Neuronal stem cell (in vitro differentiated cells): ENCODE measurements around the gene HNF1B.
A peak's percentile ranks its signal among the peaks of the same experiment; 100 is the strongest.

Source experiments
- DNase-seq: peaks from one replicate; pipeline ENCODE4 v3.0.0-alpha.2; 2013; ENCODE audit warnings: low spot score
- H2AFZ ChIP-seq: one replicate; pipeline ENCODE4 v1.6.1; 2013; ENCODE audit warnings: mild to moderate bottlenecking, low read length, inconsistent platforms
- H2AK5ac ChIP-seq: 2 replicates; pipeline ENCODE4 v1.6.1; 2013; ENCODE audit warnings: low read depth, mild to moderate bottlenecking, inconsistent platforms, low read length, moderate library complexity, mixed read lengths
- H2BK120ac ChIP-seq: 2 replicates; pipeline ENCODE4 v1.6.1; 2013; ENCODE audit warnings: low read depth, mild to moderate bottlenecking, inconsistent platforms, low read length, moderate library complexity, mixed read lengths
- H2BK12ac ChIP-seq: one replicate; pipeline ENCODE4 v1.6.1; 2013; ENCODE audit warnings: low read length, inconsistent platforms
- H2BK15ac ChIP-seq: 2 replicates; pipeline ENCODE4 v1.6.1; 2013; ENCODE audit warnings: mild to moderate bottlenecking, low read length, inconsistent platforms, mixed read lengths
- H2BK5ac ChIP-seq: one replicate; pipeline ENCODE4 v1.6.1; 2013; ENCODE audit warnings: inconsistent platforms, mild to moderate bottlenecking, low read length, moderate library complexity
- H3K14ac ChIP-seq: one replicate; pipeline ENCODE4 v1.6.1; 2013; ENCODE audit warnings: low read length, inconsistent platforms
- H3K18ac ChIP-seq: 2 replicates; pipeline ENCODE4 v1.6.1; 2013; ENCODE audit warnings: low read length, inconsistent platforms
- H3K23ac ChIP-seq: 2 replicates; pipeline ENCODE4 v1.6.1; 2013; ENCODE audit warnings: low read depth, mild to moderate bottlenecking, mixed read lengths, low read length, inconsistent platforms; ENCODE audit not compliant: poor library complexity
- H3K27ac ChIP-seq: replicated peaks from 3 replicates; pipeline ENCODE4 v1.5.1; 2013; ENCODE audit warnings: low read length, inconsistent platforms
- H3K27me3 ChIP-seq, 3 experiments: 2 replicates each; pipeline ENCODE4 v1.6.1; 2013; ENCODE audit warnings: low read length in 3 of 3, mild to moderate bottlenecking in 2 of 3, inconsistent platforms in 1 of 3, low read depth in 1 of 3, mixed read lengths in 1 of 3, moderate library complexity in 1 of 3; ENCODE audit not compliant: control insufficient read depth in 3 of 3, insufficient read depth in 3 of 3
- H3K36me3 ChIP-seq, 2 donors: replicated peaks in 1 of 2; 2 replicates each; pipeline ENCODE4 v1.6.1; 2013; ENCODE audit warnings: low read length in 2 of 2; ENCODE audit not compliant: control insufficient read depth in 2 of 2, insufficient read depth in 2 of 2
- H3K4ac ChIP-seq: 2 replicates; pipeline ENCODE4 v1.6.1; 2013; ENCODE audit warnings: inconsistent platforms, mild to moderate bottlenecking, low read length, moderate library complexity
- H3K4me1 ChIP-seq, 2 donors: 1 replicate in 1 of 2; 2 replicates in 1 of 2; pipeline ENCODE4 v1.6.1; 2013; ENCODE audit warnings: low read length in 2 of 2, low read depth in 1 of 2; ENCODE audit not compliant: control insufficient read depth in 2 of 2, insufficient read depth in 1 of 2
- H3K4me2 ChIP-seq: one replicate; pipeline ENCODE4 v1.6.1; 2013; ENCODE audit warnings: mild to moderate bottlenecking, low read length, inconsistent platforms; ENCODE audit not compliant: insufficient read depth, poor library complexity, severe bottlenecking
- H3K4me3 ChIP-seq, 2 donors: 2 replicates each; pipeline ENCODE4 v1.5.1; 2013; ENCODE audit warnings: low read length in 2 of 2, mild to moderate bottlenecking in 2 of 2, inconsistent platforms in 1 of 2, moderate library complexity in 1 of 2
- H3K79me1 ChIP-seq: one replicate; pipeline ENCODE4 v1.6.1; 2013; ENCODE audit warnings: low read depth, mild to moderate bottlenecking, inconsistent platforms, low read length, moderate library complexity
- H3K9ac ChIP-seq: one replicate; pipeline ENCODE4 v1.6.1; 2013; ENCODE audit warnings: mild to moderate bottlenecking, low read depth, low read length, inconsistent platforms; ENCODE audit not compliant: poor library complexity
- H3K9me3 ChIP-seq, 2 donors: replicated peaks in 1 of 2; 2 replicates each; pipeline versions ENCODE3 to v1.6.1; 2013; ENCODE audit warnings: low read length in 2 of 2, mild to moderate bottlenecking in 2 of 2, inconsistent platforms in 1 of 2, low read depth in 1 of 2, mixed read lengths in 1 of 2, moderate library complexity in 1 of 2; ENCODE audit not compliant: control insufficient read depth in 2 of 2, insufficient read depth in 1 of 2
- H4K8ac ChIP-seq: one replicate; pipeline ENCODE4 v1.6.1; 2013; ENCODE audit warnings: low read depth, mild to moderate bottlenecking, inconsistent platforms, low read length, moderate library complexity
- H4K91ac ChIP-seq: one replicate; pipeline ENCODE4 v1.6.1; 2013; ENCODE audit warnings: low read length, low read depth, mild to moderate bottlenecking, inconsistent platforms; ENCODE audit not compliant: poor library complexity
- WGBS, 2 donors: extraction: QIAGEN DNeasy Blood & Tissue Kit; methylation state at CpG; one replicate each; pipeline ENCODE4 v1.1.7; 2013; ENCODE audit warnings: missing lambda C conversion rate in 2 of 2, mixed read lengths in 1 of 2; ENCODE audit not compliant: insufficient read length in 2 of 2, insufficient replicate concordance in 1 of 2; ENCODE audit errors: extremely low coverage in 2 of 2; 5-methylcytosine and 5-hydroxymethylcytosine counted together

Gene HNF1B

GRCh38 chr17:37700881-37701280, 44.0 kb downstream of the HNF1B start:
- H2BK120ac ChIP-seq = no peak overlapping the region
- no peak overlapping the region for H2AFZ ChIP-seq
- no peak overlapping the region for H3K27ac ChIP-seq

GRCh38 chr17:37699285-37699973, 45.4 kb downstream of the HNF1B start:
- H3K14ac ChIP-seq = no peak overlapping the region

More at GRCh38 chr17:37700881-37701280, 44.0 kb downstream of the HNF1B start:
- peaks cover 0 to 7% (median 0%) of the 10 kb centered on the region in 3 experiments for H3K27me3 ChIP-seq
- no peaks in the 10 kb centered on the region for H3K9me3 ChIP-seq
- H3K79me1 ChIP-seq = no peaks in the 10 kb centered on the region
- H3K14ac ChIP-seq = no peak overlapping the region
- no CpG with 5 or more reads among the region's 6 CpGs for WGBS, 2 donors
- H3K4ac ChIP-seq = no peak overlapping the region
- H2BK12ac ChIP-seq = no peak overlapping the region
- no peak overlapping the region for H2BK15ac ChIP-seq
- no peak overlapping the region for H3K18ac ChIP-seq
- no peak overlapping the region for H2AK5ac ChIP-seq
- no peak overlapping the region for H4K8ac ChIP-seq
- DNase-seq = no peak
- no peak overlapping the region for H3K4me2 ChIP-seq
- no peak overlapping the region for H2BK5ac ChIP-seq
- no peaks in the 10 kb centered on the region for H3K36me3 ChIP-seq
- H3K23ac ChIP-seq = no peak overlapping the region
- H4K91ac ChIP-seq = no peak overlapping the region
- no peak overlapping the region for H3K4me3 ChIP-seq
- peaks cover 0 to 4% of the 10 kb centered on the region in 2 donors for H3K4me1 ChIP-seq
- H3K9ac ChIP-seq = no peak overlapping the region

GRCh38 chr17:37698911-37699255, 46.0 kb downstream of the HNF1B start:
- H3K36me3 ChIP-seq = no peaks in the 10 kb centered on the region
- no CpG with 5 or more reads among the region's 4 CpGs for whole genome bisulfite sequencing, 2 donors
- no peak overlapping the region for H3K27ac ChIP-seq
- H3K4ac ChIP-seq = no peak overlapping the region
- no peak overlapping the region for H3K4me2 ChIP-seq
- H3K27me3 ChIP-seq = peaks cover 0 to 4% (median 0%) of the 10 kb centered on the region in 3 experiments
- H2BK5ac ChIP-seq = no peak overlapping the region
- H3K4me3 ChIP-seq = no peak overlapping the region
- no peak overlapping the region for H4K8ac ChIP-seq
- H2AFZ ChIP-seq = no peak overlapping the region
- H3K23ac ChIP-seq = no peak overlapping the region
- no peaks in the 10 kb centered on the region for H3K9me3 ChIP-seq
- H2BK12ac ChIP-seq = no peak overlapping the region
- no peak overlapping the region for H2BK120ac ChIP-seq
- no peak for DNase-seq
- no peak overlapping the region for H3K18ac ChIP-seq
- H2AK5ac ChIP-seq = no peak overlapping the region
- H3K14ac ChIP-seq = no peak overlapping the region
- no peaks in the 10 kb centered on the region for H3K79me1 ChIP-seq
- H4K91ac ChIP-seq = no peak overlapping the region
- no peak overlapping the region for H2BK15ac ChIP-seq
- no peak overlapping the region for H3K9ac ChIP-seq
- H3K4me1 ChIP-seq = peaks cover 0 to 4% of the 10 kb centered on the region in 2 donors

More at GRCh38 chr17:37699285-37699973, 45.4 kb downstream of the HNF1B start:
- Histone ChIP-seq H3K27ac (no peak overlapping the region), H2BK12ac (no peak overlapping the region), H3K23ac (no peak overlapping the region), H2AK5ac (no peak overlapping the region), H3K18ac (peak overlapping the region; percentile 54), H3K4me3 (no peak overlapping the region), H4K91ac (no peak overlapping the region), H2BK15ac (no peak overlapping the region), H3K4ac (no peak overlapping the region), H3K36me3 (no peaks in the 10 kb centered on the region), H2AFZ (no peak overlapping the region), H2BK120ac (no peak overlapping the region), H2BK5ac (no peak overlapping the region), H3K27me3 (peaks cover 0 to 4% (median 0%) of the 10 kb centered on the region in 3 experiments), H3K79me1 (no peaks in the 10 kb centered on the region), H3K9me3 (no peaks in the 10 kb centered on the region), H3K4me1 (peaks cover 0 to 4% of the 10 kb centered on the region in 2 donors), H3K9ac (no peak overlapping the region), H4K8ac (no peak overlapping the region), H3K4me2 (no peak overlapping the region)
- DNase-seq = no peak
- WGBS, 2 donors = no CpG with 5 or more reads among the region's 10 CpGs

GRCh38 chr17:37698132-37698910, 46.5 kb downstream of the HNF1B start:
- Histone ChIP-seq H4K8ac (no peak overlapping the region), H3K18ac (no peak overlapping the region), H3K4me1 (peaks cover 0 to 4% of the 10 kb centered on the region in 2 donors), H4K91ac (no peak overlapping the region), H2BK15ac (no peak overlapping the region), H3K4me3 (no peak overlapping the region), H2AFZ (no peak overlapping the region), H2BK12ac (no peak overlapping the region), H3K23ac (no peak overlapping the region), H2BK120ac (no peak overlapping the region), H3K14ac (no peak overlapping the region), H3K9me3 (no peaks in the 10 kb centered on the region), H3K4ac (no peak overlapping the region), H3K36me3 (no peaks in the 10 kb centered on the region), H3K79me1 (no peaks in the 10 kb centered on the region), H3K27me3 (peaks cover 0 to 4% (median 0%) of the 10 kb centered on the region in 3 experiments), H3K4me2 (no peak overlapping the region), H2AK5ac (no peak overlapping the region), H3K9ac (no peak overlapping the region), H3K27ac (no peak overlapping the region), H2BK5ac (no peak overlapping the region)
- WGBS, 2 donors = no CpG with 5 or more reads among the region's 5 CpGs
- DNase-seq = no peak
